GM12891 (cell line): ENCODE measurements around the gene LYPD6.

ENCODE experiments used
- POLR2A ChIP-seq: IDR thresholded peaks from 2 replicates; pipeline ENCODE4 v1.6.1; 2011; ENCODE audit warnings: low read depth, low read length, control low read depth
- POLR2AphosphoS5 ChIP-seq: IDR thresholded peaks from 2 replicates; pipeline ENCODE4 v1.6.1; 2011; ENCODE audit warnings: low read depth, low read length, control low read depth

GRCh38 chr2:149486664-149487063 lies 156.3 kb downstream of the LYPD6 start:
- no peak for TF ChIP-seq POLR2AphosphoS5
- TF ChIP-seq POLR2A = no peak
